Mucosa of gallbladder (tissue), 1 donor: Measurements from ENCODE around the gene SNX22. TPM values are rescaled to one million over a fixed set of nuclear protein-coding genes. Genes with fewer than 3 reads are reported as not detected.

Experiments
- DNase-seq: peaks from one replicate; pipeline ENCODE4 v3.0.0-alpha.2; 2020; ENCODE audit warnings: low spot score
- total RNA-seq: library from RNA; stranded (reverse); gene quantifications from one replicate; pipeline ENCODE4 v1.2.1, GENCODE V29; 2021
- donor health status: DM: no; HTN: no; CAD: no.

SNX22 gene
- total RNA-seq, 1 donor from 2014 or later: 1.0 TPM

GRCh38 chr15:64156652-64157331 lies 5.3 kb downstream of the SNX22 start:
- no peak for DNase-seq

DNA sequence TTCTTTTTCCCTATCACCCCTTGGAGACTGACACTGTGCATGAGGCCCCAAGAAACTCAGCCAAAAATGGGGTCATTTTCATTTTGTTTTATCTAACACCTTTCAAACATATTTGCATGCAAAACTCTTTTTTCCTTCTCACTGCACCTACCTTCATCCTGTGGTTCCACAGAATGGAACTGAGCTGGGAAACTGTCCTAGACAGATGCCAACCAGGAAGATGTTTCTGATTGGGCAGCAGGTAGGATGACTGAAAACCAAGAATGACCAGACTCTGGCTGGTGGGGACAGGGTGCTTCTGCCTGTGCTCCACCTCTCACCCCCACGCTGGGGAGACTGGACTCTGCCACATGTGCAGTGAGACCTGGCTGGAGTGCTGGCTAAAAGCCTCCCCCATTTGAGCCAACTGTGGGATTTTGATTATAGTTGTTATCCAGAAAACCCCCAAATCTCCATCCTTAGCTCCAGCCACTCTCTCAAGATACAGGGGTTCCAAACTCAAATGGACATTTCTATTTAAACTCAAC lies 6.1 kb downstream of the SNX22 start:
- no peak for DNase-seq

DNA sequence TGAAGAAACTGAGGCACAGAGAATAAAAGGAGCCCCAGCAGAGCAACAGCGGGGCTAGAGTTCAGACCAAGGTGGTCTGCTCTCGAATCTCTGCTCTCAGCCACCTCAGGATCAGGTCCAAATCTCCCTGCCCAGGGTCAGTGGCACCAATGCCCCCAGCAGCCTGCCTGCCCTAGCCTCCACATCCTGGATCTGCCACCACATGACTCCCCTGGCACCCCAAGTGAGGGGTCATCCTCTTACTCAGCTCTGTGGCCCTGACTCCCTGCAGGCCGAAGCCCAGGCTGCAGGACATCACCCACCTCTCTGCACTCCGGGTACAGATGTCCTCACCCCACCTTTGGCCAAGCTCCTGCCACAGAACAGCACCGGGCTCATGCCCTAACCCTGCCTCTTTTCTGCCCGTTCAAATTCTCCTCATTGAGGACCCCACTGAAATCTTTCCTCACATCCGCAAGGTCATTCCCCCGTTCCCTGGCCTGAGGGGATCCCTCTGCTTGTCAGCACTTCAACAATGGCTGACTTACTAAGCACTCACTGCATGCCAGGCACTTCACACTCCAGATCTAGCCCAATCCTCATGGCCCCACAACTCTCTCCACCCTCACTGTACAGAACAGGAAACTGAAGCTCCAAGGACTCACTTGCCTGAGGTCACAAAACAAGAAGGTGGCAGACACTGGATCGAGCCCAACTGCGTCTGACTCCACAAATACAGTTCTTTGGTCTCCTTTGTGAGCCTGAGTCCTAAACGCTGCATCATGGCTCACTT lies 7.0 kb downstream of the SNX22 start:
- no peak for DNase-seq

DNA sequence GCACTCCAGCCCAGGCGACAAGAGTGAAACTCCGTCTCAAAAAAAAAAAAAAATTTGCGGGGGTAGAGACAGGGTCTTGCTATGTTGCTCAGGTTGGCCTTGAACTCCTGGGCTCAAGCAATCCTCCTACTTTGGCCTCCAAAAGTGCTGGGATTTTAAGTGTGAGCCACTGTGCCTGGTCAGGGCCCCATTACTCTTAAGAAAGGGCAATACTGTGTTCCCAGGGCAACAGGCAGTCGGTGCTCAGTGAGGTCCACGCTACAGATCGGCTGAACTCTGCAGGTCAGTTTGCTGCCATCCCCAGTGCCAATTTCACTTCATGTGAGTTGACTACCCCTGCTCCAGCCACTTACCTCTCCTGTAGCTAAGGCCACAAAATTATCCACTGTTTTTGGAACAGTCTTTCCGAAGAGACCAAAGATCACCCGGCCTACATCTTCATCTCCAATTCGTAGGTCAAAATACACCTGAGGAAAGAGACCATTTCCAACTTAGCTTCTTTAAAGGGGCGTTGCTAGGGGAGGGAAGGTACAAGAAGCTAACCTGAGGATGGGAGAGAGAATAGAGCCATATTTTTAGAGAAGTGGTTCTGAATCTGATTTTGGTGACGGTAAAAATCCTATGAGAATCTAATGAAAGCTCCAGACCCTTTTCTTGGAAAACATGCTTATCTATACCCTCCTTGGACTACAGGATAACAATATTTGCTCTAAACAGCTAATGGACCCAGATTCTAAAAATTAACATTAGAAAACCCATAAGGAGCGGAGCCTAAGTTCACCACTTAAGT lies 10.4 kb downstream of the SNX22 start:
- DNase-seq: no peak

DNA sequence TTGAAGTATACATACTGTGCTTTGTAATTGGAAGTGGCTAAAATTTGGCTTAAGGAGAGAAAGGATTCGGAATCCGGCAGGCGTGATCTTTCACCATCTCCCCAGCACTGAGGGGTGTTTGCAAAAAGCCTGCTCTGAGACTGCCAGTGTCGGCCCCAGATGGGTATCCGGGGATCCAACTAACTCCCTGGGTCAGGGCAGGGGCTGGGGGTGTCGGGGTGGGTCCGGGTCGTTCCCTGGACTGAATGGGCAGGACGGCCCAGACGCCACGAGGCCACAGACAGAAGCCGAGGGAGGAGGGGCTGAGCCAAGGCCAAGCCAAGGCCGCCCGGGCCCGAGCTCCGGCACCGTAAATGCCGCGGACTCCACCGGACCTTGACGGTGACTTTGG lies 10.9 kb downstream of the SNX22 start:
- no peak for DNase-seq

DNA sequence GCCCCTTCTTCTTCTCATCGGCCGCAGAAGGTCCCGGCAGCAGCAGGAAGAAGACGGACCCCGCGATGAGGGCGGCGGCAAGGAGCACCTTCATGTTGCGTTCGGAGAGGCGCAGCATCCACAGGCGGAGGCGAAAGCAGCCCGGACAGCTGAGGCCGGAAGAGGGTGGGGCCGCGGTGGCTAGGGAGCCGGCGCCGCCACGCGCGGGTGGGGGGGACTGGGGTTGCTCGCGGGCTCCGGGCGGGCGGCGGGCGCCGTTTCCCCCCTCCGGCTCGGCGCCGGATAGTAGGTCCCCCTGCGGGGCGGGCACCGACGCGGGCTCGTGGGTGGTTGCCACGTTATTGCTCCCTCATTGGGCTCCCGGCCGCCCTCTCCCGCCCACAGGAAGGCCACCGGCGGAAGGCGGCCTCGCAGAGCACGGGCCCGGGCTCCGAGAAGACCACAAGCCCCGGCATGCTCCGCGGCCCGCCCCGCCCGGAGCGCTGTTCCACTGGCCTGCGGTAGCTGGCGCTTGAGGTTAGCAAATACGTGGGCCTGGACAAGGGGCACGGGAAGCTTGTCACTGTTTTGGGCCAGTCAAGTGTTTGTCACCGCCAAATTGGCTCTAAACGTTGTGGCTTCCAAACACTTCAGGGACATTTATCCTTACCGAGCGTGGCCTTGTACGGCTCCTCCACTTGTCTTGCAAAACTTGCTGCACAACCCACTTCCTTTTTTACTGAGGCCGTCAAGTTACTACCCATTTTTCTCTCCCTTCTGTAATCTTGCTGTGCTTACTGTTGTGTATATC lies 11.5 kb downstream of the SNX22 start, which contains the start of gene PPIB:
Gene PPIB, minus strand, starts transcription at position 154 of the 790 bp plus-strand sequence. Its CDS starts 36 bp downstream, at position 118.
- DNase-seq: peak; percentile 98

DNA sequence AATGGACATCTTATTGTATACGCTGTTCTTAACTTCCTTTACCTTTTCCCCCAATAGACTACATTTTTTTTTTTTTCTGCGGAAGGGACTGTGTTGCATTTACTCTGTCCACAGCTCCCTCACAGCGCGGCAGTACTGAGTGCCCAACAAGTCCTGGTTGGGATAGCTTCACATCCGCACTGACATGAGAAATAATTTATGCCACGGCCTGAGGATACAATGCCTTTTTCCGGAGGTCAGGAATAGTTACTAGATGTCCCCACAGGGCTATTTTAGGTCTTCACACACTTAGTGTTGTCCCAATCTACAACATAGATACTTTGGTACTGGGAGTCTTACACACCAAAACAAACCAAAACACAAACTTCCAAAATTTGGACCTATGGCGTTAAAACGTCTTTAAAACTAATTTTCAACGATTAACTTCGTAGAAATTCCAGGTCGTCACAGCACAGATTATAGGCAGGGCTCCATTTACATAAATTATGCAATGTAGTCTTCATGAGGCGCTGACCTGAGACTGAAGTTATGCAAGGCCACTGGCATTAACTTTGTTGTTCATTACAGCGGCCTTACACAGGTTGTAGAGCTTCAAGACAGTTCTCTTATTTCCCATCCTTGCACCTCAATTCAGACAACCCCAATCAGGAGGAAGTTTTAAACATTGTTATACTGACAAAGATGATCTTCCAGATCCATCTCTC lies 12.3 kb downstream of the SNX22 start:
- DNase-seq: no peak

DNA sequence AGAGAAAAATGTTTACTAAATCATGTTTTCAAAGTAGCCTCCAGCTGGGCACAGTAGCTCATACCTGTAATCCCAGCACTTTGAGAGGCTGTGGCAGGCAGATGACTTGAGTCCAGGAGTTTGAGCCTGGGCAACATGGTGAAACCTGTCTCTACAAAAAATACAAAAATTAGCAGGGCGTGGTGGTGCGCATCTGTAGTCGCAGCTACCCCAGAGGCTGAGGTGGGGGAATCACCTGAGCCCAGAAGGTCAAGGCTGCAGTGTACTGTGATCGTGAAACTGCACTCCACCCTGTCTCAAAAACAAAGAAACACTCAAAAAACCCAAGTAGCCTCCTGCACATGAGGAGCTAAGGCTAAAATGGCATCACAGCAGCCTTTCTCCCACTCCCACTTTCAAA lies 12.9 kb downstream of the SNX22 start:
- no peak for DNase-seq

DNA sequence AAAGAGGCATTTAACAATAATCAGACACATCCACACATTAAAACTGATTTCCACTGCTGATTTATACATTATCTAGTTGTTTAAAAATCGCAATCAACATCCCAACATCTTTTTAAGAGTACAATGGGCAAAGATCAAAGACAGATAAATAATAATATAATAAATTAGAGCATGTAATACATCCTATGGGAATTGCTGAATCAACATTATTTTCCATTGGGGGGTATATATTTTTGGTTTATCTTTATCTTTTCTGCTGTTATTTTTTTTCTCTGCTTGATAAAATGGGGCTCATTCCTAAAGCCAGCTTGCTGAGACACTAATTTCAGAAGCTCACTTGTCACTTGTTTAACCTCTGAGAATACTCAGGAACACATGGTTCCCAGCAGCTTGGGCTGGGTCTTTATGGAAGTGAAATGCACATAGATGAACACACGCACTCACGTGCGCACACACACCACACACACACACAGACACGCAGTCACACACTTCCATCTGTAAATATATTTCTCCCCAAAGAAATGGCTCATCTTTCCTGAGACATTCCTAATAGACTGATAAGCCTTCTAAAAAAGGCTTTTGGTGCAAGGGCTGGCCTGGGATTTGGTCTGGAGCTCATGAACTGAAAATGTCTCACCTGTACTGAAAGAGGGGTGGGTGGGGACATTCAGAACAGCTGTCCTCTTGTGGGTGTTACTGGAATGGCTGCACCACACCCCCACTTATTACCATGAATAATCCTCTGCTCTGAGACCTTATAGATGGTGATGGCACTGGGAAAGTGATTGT lies 14.8 kb downstream of the SNX22 start:
- no peak for DNase-seq

DNA sequence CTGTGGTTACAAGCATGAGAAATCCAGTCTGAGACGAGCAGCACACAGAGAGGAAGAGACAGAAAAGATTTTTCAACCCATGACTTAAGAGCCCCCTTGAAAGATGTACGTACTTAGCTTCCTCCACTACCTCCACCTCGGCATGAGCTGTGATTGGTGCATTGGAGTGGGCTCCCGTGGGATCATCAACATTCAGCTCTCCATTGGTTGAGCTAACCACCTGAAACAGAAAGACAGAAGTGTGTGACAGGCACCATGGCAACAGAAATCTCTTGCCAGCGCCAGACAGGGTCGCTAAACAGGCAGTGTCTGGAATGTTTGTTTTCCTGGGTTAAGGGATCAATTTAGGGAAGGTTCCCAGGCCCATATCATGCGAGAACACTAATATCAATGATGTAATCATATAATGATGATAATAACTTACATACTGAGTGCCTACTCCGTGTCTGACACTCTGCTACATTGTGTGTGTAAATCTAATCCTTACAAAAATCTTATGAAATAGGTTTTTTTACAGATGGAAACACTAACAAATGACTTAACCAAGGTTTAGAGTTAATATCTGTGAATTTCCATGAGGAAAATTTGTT lies 28.8 kb downstream of the SNX22 start:
- DNase-seq: no peak

GRCh38 chr15:64182859-64183370 lies 31.4 kb downstream of the SNX22 start:
- DNase-seq: no peak

GRCh38 chr15:64185146-64185911 lies 33.8 kb downstream of the SNX22 start:
- DNase-seq: no peak

GRCh38 chr15:64187396-64188191 lies 36.1 kb downstream of the SNX22 start:
- no peak for DNase-seq

GRCh38 chr15:64191971-64192830 lies 40.7 kb downstream of the SNX22 start:
- no peak for DNase-seq

GRCh38 chr15:64193971-64194370 lies 42.4 kb downstream of the SNX22 start:
- DNase-seq: no peak

GRCh38 chr15:64197425-64197824 lies 45.9 kb downstream of the SNX22 start:
- no peak for DNase-seq

DNA sequence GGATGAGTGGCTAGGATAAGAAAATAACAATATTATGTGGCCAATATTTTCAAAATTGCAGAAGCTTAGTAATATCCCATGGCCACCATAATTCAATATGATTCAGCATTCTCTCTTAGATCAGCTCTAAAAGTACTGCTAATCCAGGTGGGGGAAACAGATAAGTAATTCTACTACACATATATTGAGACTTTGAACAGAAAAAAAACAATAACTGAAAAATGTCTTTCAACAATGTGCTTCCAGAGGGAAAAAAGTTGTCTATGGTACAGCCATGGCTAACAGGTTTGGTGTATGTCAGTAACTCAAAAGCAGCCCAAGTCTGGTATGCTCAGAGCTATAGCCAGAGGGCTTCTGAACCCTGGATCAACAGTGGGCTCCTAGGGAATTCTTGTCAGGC lies 53.7 kb downstream of the SNX22 start:
- no peak for DNase-seq
